HG03060 (cell line): Measurements from ENCODE around the gene ZFAND3.
"Not testable (repeated sequence)": the region's sequence is repeated elsewhere in the genome, so short reads cannot be mapped to it uniquely, and the experiment has no call there.

Experiments used
- ATAC-seq: cut with Tn5 transposase; IDR thresholded peaks from one replicate; pipeline ENCODE4 v1.9.1; 2021; ENCODE audit warnings: low read depth, moderate number of reproducible peaks; ENCODE audit not compliant: unreplicated experiment

ZFAND3 gene

DNA sequence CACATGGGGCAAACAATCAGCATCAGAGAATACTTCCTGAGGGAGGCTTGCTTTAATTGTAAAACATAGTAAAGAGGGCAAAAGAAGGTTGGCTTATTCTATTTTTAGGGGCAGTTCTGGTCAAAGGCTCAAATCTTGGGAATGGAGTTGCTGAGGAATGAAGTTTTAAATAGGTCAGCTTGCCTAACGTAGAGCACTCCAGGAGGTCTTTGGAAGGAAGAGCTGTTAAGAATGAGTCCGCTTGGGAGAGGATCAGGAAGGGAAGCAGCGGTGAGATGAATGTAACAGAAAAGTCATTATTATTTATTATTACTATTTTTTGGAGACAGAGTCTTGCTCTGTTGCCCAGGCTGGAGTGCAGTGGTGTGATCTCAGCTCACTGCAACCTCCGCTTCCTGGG is 108.7 kb downstream of the ZFAND3 start:
- no peak for ATAC-seq

GRCh38 chr6:37930288-37930971 is 110.9 kb downstream of the ZFAND3 start:
- ATAC-seq: no peak

GRCh38 chr6:37931066-37931465 is 111.5 kb downstream of the ZFAND3 start:
- ATAC-seq: no peak

- no peak for ATAC-seq
Measured at GRCh38 chr6:37934276-37934675, 114.7 kb downstream of the ZFAND3 start.

- ATAC-seq: no peak
Measured at GRCh38 chr6:37936150-37936549, 116.6 kb downstream of the ZFAND3 start.

DNA sequence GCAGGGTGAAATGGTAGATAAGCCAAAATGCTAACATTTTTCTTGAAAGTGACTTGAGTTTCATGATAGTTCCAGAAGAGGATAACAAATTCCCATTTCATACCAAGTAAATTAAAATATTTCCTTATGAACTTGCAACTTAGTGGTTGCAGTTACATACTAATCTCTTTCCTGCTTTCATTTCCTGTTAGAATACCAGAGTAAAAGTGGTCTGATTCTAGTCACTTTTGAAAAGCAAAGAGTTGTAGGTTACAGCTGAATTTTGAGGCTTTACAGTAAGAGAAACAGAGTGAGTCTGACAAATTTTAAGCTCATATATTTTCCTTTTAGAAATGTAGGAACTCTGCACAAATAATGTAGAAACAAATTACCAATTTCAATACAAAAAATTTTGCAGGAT is 117.4 kb downstream of the ZFAND3 start:
- no peak for ATAC-seq

GRCh38 chr6:37938909-37939308 is 119.4 kb downstream of the ZFAND3 start:
- no peak for ATAC-seq

DNA sequence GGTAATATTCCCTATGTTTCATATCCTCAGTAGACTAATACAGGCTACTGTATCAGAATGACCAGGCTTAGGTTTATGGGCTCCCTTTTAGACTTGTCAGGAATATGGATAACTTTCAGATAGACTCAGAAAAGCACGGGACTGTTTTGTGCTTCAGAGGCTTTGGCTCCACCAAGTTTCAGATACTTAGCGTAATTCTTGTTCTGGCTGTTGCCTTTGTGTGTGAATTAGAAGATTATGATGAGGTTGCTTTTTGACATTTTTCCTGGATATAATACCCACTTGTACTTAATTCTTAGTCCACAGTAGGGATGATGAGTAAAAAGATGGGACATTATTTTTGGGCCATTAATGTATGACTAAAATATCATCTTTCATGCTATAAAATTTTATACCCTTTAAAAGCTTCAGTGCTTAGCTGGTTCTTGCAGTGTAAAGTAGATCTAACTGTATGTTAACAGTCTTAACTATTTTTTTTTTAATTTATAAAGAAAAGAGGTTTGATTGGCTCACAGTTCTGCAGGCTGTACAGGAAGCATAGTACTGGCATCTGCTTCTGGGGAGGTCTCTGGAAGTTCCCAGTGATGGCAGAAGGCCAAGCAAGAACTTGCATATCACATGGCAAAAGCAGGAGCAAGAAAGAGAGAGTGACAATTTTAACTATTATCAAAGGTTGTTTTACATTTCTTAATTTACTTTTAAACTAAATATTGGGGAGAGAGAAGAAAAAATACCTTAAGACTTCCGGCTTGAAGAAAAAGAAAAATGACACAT is 120.7 kb downstream of the ZFAND3 start:
- ATAC-seq: no peak

- no peak for ATAC-seq
Measured at GRCh38 chr6:37941871-37942270, 122.3 kb downstream of the ZFAND3 start.

GRCh38 chr6:37942606-37943376 is 123.3 kb downstream of the ZFAND3 start:
- ATAC-seq: no peak

DNA sequence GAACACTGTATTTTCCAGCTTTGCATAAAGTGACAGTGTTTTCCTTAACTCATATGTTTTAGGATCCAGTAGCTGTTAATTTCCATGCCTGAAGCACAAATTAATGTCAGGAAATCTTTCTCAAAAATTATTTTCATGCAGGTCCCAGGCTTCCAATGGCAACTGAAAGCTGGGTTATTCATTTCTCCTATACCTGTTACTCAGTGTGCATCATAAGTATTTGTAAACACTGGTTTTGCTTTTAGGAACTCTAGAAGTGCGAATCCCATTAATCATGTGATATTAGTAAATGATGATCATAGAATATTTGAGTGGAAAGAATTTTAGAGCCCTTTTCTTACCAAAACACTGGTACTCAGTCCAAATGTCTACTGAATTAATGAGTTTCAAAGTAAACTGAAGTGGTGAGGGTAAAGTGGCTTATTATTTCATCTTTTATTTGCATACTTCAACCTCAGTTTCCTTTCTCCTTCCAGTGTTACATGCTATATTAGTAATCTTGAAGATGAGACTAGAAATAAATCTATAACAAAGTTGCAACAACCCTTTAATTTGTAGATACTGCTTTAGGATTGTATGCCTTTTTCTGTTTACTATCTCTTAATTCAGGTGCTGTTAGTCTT is 124.0 kb downstream of the ZFAND3 start:
- ATAC-seq: no peak

- ATAC-seq: no peak
Measured at GRCh38 chr6:37946057-37946456, 126.5 kb downstream of the ZFAND3 start.

DNA sequence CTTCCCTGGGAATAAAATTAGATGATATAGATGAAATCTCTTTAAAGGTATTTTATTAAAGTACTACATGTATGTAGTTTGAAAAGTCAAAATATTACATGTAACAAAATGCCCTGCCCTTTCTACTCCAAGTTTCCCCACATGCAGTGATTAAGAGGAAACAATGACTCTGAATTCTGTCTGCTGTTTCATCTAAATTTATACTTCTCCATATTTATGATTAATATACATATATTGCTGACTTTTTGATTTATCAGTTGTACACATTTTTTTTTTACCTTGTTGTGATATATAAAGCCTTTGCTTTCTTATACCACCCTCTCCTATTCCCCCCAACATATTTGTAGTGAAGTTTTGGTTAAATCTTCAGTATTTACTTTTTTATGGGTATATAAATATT is 127.9 kb downstream of the ZFAND3 start:
- no peak for ATAC-seq

- ATAC-seq: not testable (repeated sequence)
Measured at GRCh38 chr6:37948584-37948983, 129.1 kb downstream of the ZFAND3 start.

- no peak for ATAC-seq
Measured at GRCh38 chr6:37952027-37952426, 132.5 kb downstream of the ZFAND3 start.

DNA sequence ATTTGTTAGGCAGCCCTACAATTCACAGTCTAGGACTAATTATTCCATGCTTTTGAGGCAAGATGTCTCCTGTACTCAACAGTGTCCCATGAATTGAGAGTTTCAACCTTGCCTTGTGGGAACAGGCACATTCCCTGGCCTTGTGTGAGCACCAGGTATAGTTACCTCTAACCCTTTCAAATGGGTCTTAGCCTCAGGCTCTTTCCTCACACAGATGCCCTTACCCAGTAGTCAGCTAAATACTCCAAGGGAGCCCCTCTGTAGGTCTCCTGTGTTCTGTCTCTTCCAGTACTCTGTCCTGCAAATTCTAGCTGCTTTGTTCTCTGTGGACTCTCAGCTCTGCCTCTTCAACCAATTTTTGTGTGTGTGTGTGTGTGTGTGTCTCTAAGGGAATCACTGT is 135.3 kb downstream of the ZFAND3 start:
- ATAC-seq: no peak

DNA sequence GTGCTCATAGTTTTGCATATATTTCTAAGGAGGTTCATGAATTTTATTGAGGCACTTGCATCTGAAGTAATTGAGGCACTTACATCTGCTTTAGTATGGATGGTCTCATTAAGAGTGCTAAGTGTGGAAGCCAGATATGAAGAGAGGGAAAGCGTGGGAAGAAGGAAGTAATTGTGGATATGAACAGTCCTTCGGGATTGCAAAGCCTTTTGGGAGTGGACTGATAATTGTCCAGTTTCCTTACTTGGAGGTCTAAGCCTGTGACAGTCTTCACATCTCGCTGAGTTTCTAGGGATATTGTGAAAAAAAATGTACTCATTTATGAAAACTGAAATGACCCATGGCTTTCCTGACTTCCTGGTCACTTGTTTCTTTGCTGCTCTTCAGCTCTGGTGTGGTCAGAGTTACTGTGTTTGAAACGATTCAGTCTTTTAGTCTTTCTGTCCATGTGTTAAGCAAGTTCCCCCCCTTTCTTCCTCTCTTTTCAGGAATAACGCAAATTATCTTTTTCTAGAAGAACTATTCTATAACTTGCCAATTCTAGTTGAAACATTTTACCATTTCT is 137.3 kb downstream of the ZFAND3 start:
- ATAC-seq: no peak

GRCh38 chr6:37959061-37959460 is 139.5 kb downstream of the ZFAND3 start:
- no peak for ATAC-seq

DNA sequence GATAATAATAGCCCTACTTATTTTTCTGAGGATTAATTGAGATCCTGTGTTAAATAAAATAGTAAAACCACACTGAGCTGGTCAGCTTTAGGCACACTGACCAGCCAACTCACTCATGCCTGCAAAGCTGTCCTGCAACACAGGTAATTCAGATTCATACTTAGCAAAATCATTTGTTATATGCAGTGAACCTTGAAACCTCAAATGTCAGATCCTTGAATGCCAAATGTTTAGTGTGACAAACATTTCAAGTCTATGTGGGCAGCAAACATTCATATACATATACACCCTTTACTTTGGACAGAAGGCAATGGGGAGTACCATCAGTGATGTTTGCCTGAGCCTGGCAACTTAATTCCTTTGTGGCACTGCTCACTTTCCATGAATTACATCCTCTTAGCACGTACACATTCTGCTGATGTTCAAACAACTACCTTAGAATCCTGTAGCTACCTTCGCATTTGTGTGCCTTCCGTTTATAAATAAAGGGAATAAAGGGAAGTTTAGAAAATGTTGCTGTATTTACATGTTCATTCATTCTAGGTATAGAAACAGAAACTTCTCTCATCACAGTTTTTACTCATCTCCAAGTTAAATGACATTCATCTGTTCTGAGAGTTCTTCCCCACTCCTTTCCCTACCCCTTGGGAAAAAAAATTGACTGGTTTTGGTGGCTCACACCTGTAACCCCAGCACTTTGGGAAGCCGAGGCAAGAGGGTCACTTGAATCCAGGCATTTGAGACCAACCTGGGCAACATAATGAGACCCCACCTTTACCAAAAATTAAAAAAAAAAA is 140.8 kb downstream of the ZFAND3 start:
- no peak for ATAC-seq
